SH-SY5Y (cell line): ENCODE measurements around the gene CCDC134.

ENCODE experiments used
- GATA2 ChIP-seq: IDR thresholded peaks from 2 replicates; pipeline ENCODE4 v1.6.1; 2011; ENCODE audit warnings: mild to moderate bottlenecking, low read depth, low read length
- GATA3 ChIP-seq: IDR thresholded peaks from 2 replicates; pipeline ENCODE4 v1.6.1; 2011; ENCODE audit warnings: low read depth, mild to moderate bottlenecking, low read length, moderate library complexity

Gene CCDC134

GRCh38 chr22:41800348-41801146 is at the start of gene CCDC134:
TSS of gene CCDC134 (plus strand) at chr22:41800679. CDS start at chr22:41808891, 8,212 bp downstream.
- no peak for TF ChIP-seq GATA2
- no peak for TF ChIP-seq GATA3

GRCh38 chr22:41752011-41752970 is 48.2 kb upstream of the CCDC134 start:
- TF ChIP-seq GATA2 (no peak), GATA3 (no peak)

- TF ChIP-seq GATA2 (no peak), GATA3 (no peak)
Measured at GRCh38 chr22:41753984-41754383, 46.5 kb upstream of the CCDC134 start.

GRCh38 chr22:41757502-41757901 is 43.0 kb upstream of the CCDC134 start:
- no peak for TF ChIP-seq GATA3
- no peak for TF ChIP-seq GATA2

- TF ChIP-seq GATA3 (no peak), GATA2 (no peak)
Measured at GRCh38 chr22:41758231-41758630, 42.2 kb upstream of the CCDC134 start.

GRCh38 chr22:41762980-41763779 is 37.3 kb upstream of the CCDC134 start:
- TF ChIP-seq GATA3 (no peak), GATA2 (no peak)

- no peak for TF ChIP-seq GATA2
- TF ChIP-seq GATA3, result no peak
Measured at GRCh38 chr22:41766476-41766875, 34.0 kb upstream of the CCDC134 start.

GRCh38 chr22:41768430-41768829 is 32.0 kb upstream of the CCDC134 start:
- TF ChIP-seq GATA3 (no peak), GATA2 (no peak)

- TF ChIP-seq GATA2 (no peak), GATA3 (no peak)
Measured at GRCh38 chr22:41770715-41771468, 29.6 kb upstream of the CCDC134 start.

- TF ChIP-seq GATA3 (no peak), GATA2 (no peak)
Measured at GRCh38 chr22:41772198-41772597, 28.3 kb upstream of the CCDC134 start.

GRCh38 chr22:41772645-41773044 is 27.8 kb upstream of the CCDC134 start:
- TF ChIP-seq GATA2 (no peak), GATA3 (no peak)

- TF ChIP-seq GATA3 (no peak), GATA2 (no peak)
Measured at GRCh38 chr22:41775338-41775737, 25.1 kb upstream of the CCDC134 start.

- TF ChIP-seq GATA3, result no peak
- TF ChIP-seq GATA2, result no peak
Measured at GRCh38 chr22:41775976-41776375, 24.5 kb upstream of the CCDC134 start.
